Dendritic cell treated with granulocyte-macrophage colony-stimulating factor and Interleukin-4, amounts not matched to agents 40 ng/mL and 50 ng/mL, for 4 days (primary cell): ENCODE measurements around the gene MRTFA.

Experiments
- H3K27ac Mint-ChIP-seq: one replicate; pipeline ENCODE4 v1.8.0; 2022; ENCODE audit warnings: mild to moderate bottlenecking, mixed read lengths
- H3K27me3 Mint-ChIP-seq: one replicate; pipeline ENCODE4 v1.8.0; 2022; ENCODE audit warnings: mild to moderate bottlenecking, mixed read lengths
- H3K36me3 Mint-ChIP-seq: one replicate; pipeline ENCODE4 v1.8.0; 2022; ENCODE audit warnings: low read depth, mixed read lengths
- H3K4me1 Mint-ChIP-seq: one replicate; pipeline ENCODE4 v1.8.0; 2022; ENCODE audit warnings: low read depth, mixed read lengths
- H3K4me3 Mint-ChIP-seq: one replicate; pipeline ENCODE4 v1.8.0; 2022; ENCODE audit warnings: mild to moderate bottlenecking, moderate library complexity, mixed read lengths
- H3K9me3 Mint-ChIP-seq: one replicate; pipeline ENCODE4 v1.8.0; 2022; ENCODE audit warnings: mixed read lengths
- intact Hi-C: fragments of 100-400 bp; cut with micrococcal nuclease; formaldehyde crosslinking; loops from one replicate; pipeline ENCODE4 v1.15.0; 2022

MRTFA gene

DNA sequence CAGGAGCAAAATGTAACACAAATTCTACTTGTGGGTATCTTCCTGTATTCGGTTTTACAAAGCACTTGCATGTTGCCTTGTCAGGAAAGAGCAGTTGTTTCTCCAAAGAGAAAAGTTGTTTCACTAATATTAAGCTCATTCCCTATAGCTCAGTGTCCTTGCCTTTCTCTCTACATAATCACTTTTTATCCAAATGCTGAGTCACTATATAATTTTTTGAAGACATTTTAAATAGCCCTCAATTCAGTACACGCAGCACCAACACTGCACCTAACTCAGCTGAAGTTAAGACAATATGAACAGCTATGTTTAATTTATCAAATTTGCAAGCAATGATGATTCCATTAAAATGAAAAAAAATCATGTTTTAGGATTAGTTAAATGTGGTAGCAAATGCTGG lies 14.5 kb upstream of the MRTFA start:
- peak overlapping the region; percentile 95 for H3K27ac Mint-ChIP-seq
- no peaks in the 10 kb centered on the region for H3K27me3 Mint-ChIP-seq
- H3K4me3 Mint-ChIP-seq: no peak overlapping the region
- H3K36me3 Mint-ChIP-seq: no peaks in the 10 kb centered on the region
- intact Hi-C loops: no loop called here
- peaks cover 34% of the 10 kb centered on the region for H3K4me1 Mint-ChIP-seq
- no peaks in the 10 kb centered on the region for H3K9me3 Mint-ChIP-seq

DNA sequence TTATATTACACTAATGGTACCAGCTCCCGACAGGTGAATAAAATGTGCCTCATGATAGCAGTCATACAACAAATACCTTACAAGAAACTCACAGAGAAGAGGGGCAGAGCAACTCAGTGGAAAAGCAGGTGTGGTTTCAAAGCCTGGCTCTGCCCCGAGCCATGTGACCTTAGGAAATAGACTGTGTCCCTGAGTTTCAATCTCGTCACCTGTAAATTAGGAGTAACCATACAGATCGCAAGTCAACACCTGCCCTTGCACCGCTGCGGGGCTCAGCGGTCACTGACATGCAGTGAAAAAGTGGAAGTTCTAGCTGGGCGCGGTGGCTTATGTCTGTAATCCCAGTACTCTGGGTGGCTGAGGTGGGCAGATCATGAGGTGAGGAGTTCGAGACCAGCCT lies 11.9 kb upstream of the MRTFA start:
- Mint-ChIP-seq H3K9me3 (no peaks in the 10 kb centered on the region), H3K27me3 (no peaks in the 10 kb centered on the region), H3K27ac (no peak overlapping the region), H3K4me1 (peaks cover 27% of the 10 kb centered on the region), H3K4me3 (no peak overlapping the region), H3K36me3 (no peaks in the 10 kb centered on the region)
- intact Hi-C loops: no loop called here

DNA sequence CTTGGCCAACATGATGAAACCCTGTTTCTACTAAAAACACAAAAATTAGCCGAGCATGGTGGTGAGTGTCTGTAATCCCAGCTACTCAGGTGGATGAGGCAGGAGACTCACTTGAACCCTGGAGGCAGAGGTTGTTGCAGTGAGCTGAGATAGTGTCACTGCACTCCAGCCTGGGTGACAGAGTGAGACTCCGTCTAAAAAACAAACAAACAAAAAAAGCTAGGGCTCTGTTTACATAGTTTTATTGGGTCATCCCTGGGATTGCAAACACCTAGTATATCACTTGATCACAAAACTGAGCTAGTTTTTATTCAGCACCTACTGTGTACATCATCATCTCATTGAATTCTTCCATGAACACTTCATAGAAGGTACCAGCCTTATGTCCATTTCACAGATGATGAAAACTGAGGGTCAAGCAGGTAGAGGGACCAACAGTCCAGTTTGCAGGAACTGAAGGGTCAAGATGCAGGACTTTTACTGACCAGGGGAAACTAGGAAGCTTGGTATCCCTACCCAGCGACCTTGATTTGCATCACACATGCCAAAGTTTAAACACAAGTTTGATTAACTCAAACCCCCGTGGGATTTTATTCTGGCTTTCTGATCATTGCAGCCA lies 9.2 kb upstream of the MRTFA start:
- Mint-ChIP-seq H3K4me1 (peaks cover 6% of the 10 kb centered on the region), H3K9me3 (no peaks in the 10 kb centered on the region), H3K27me3 (no peaks in the 10 kb centered on the region), H3K36me3 (no peaks in the 10 kb centered on the region), H3K27ac (no peak overlapping the region), H3K4me3 (no peak overlapping the region)
- intact Hi-C loops: loop anchor here (1.0 kb wide), 1 partner anchor 120 kb away; no protein-coding TSS in a partner anchor

DNA sequence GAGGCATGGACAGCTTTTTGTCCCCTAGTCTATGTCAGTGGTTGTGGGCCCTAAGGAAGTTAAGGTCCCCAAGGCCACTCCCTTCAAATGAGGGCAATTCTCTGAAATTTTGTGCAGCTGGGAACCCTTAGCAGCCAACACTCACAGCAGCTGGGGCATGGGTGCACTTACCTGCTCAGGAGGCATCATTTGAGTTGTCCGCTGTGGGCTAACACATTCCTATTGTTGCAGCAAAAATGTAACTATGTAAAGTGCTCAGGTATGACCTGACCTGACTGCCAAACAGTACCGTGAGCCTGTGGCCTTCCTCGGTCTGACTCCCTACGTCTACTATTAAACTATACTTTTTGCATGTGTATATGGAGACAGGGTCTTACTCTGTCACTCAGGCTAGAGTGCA lies 5.8 kb upstream of the MRTFA start:
- Mint-ChIP-seq H3K36me3 (no peaks in the 10 kb centered on the region), H3K4me3 (no peak overlapping the region), H3K4me1 (peaks cover 12% of the 10 kb centered on the region), H3K27ac (no peak overlapping the region), H3K27me3 (no peaks in the 10 kb centered on the region), H3K9me3 (no peaks in the 10 kb centered on the region)
- intact Hi-C loops: no loop called here

DNA sequence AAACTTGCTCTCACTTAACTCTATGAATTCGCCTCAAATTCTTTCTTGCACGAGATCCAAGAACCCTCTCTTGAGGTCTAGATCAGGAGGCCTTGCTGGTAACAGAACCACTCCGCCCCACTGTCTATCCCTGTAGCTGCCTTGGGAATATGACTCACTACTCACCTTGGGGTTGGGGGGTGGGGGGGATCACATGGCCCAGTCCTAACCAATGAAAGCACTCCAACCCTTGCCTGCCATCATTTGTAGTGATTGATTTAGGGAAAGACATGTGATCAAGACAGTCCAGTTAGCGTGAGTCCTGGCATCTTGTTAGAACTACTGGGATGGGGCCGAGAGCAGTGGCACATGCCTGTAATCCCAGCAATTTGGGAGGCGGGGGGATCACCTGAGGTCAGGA lies 4.8 kb upstream of the MRTFA start:
- no peaks in the 10 kb centered on the region for H3K36me3 Mint-ChIP-seq
- H3K9me3 Mint-ChIP-seq: no peaks in the 10 kb centered on the region
- intact Hi-C loops: no loop called here
- no peak overlapping the region for H3K27ac Mint-ChIP-seq
- H3K27me3 Mint-ChIP-seq: no peaks in the 10 kb centered on the region
- H3K4me3 Mint-ChIP-seq: no peak overlapping the region
- H3K4me1 Mint-ChIP-seq: peaks cover 12% of the 10 kb centered on the region

DNA sequence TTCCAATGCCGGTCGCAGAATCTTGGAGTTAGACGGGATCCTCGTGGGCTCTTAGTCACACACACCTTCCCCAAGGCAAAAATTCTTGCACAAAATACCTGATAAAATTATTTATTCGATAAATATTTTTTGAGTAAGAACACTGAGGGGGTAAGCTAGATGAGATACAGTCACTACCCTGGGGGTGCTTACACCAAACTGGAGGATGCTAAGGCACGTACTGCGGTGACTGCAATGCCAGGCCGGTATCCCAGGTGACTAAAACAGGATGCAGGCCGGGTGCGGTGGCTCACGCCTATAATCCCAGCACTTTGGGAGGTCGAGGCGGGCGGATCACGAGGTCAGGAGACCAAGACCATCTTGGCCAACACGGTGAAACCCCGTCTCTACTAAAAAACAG lies 1.7 kb upstream of the MRTFA start:
- Mint-ChIP-seq H3K4me1 (peaks cover 27% of the 10 kb centered on the region), H3K27ac (peak overlapping the region; percentile 32), H3K9me3 (no peaks in the 10 kb centered on the region), H3K27me3 (no peaks in the 10 kb centered on the region), H3K4me3 (no peak overlapping the region), H3K36me3 (no peaks in the 10 kb centered on the region)
- intact Hi-C loops: loop anchor here (10.0 kb wide), 1 partner anchor 203 kb away; no protein-coding TSS in a partner anchor

DNA sequence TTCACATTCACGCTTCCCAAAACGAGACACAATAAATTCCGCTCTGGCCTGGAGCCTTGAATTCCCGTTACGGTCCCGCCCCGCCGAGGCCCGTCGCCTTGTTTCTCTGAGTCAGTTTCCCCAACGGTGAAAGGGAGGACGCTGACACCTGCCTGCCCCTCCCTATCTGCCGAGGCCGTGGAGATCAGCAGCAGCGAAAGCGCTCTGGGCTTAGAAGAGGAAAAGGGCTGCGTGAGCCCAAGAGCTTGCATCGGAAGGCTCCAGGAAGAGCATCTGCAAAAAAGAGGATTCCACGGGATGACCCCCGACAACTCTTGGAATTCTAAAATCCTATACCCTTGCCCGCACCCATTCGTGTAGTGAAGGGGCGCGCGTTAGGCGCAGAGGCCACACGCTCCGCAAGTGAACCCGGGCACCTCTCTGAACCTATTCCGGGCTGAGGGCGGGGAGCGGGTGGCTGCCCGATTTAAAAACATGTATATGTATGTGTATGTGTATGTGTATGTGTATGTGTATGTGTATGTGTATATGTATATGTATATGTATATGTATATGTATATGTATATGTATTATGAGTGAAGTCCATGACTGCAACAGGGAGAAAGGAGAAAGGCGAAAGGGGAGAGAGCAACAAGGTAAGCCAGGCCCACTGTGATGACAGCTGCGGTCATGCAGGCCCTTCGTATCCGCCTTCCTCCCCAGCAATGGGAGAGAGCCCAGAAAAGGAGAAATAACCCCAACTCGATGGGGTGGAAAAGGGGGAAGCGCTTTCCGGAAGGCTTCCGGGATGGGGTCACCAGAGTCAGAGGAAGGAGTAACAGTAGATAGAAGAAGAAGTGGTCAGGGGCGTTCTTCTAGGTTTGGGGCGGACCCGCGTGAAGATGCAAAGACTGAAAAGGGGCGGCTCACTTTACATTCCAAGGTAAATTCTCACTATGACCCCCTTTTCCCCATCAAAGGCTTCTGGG lies 948 bp upstream of the MRTFA start:
- intact Hi-C loops: loop anchor here (10.0 kb wide), 1 partner anchor 203 kb away; no protein-coding TSS in a partner anchor
- peak overlapping the region; percentile 85 for H3K4me3 Mint-ChIP-seq
- no peaks in the 10 kb centered on the region for H3K36me3 Mint-ChIP-seq
- H3K4me1 Mint-ChIP-seq: peaks cover 34% of the 10 kb centered on the region
- H3K27me3 Mint-ChIP-seq: no peaks in the 10 kb centered on the region
- H3K9me3 Mint-ChIP-seq: no peaks in the 10 kb centered on the region
- peak overlapping the region; percentile 95 for H3K27ac Mint-ChIP-seq

DNA sequence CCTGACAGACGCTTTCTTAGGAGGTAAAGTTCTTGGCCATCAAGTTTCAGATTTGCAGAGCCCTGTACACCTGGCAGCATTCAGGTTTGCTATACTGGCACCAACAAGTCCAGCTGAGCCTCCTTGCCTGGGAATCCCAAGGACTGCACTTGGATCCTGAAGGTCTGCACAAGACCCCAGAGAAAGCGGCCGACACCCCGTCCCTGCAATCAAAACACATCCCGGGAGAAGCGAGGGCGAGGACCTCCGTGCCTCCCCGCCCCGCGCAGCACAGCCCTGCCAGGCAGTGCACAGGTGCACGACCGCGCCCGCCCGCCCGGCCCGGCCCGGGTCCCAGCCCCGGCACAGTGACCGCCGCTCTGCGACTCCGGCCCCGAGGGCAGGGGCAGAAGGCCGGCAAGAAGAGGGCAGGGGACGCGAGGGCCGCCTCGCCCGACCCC lies 559 bp downstream of the MRTFA start:
- Mint-ChIP-seq H3K4me3 (peak overlapping the region; percentile 85), H3K4me1 (peaks cover 49% of the 10 kb centered on the region), H3K27me3 (no peaks in the 10 kb centered on the region), H3K27ac (peak overlapping the region; percentile 95), H3K36me3 (no peaks in the 10 kb centered on the region), H3K9me3 (no peaks in the 10 kb centered on the region)
- intact Hi-C loops: loop anchor here (10.0 kb wide), 1 partner anchor 201 kb away; no protein-coding TSS in a partner anchor

DNA sequence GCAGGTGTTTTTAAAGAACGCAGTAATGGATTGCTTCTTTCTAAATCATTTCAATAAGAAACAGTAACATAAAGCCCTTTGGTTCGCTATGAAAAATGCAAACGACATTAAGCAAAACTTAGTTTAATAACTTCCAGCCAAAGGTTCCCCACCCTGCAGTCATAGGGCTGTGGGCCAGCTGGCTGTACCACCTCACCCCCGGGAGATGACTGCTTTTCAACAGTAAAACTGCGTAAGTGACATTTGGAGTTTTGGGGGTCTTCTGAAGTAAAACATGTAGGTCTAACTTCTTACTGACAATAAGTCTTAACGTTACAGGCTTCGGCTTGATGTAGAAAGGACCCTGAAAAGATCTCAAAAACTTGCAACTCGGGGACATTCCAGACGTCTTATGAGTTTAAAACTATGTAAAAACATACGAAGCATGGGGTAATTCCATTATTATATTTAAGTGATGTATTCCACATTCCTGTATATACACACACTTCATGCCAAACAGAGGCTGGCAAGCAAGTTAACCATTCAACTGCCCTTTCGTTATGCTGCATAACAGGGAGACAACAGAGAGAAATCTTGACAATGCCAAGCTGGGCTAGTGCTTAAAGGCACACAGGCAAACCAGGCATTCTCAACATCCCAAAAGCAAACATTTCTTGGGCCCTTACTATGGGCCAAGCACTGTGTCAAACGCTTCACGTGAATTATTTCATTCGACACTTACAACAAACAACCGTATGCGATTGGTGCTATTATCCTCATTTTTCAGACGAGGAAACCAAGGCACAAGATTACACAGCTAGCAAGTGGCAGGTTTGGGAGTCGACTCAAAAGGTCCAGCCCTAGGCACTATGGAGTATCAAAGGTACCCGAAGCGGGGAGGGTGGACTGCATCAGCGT lies 1.2 kb downstream of the MRTFA start:
- Mint-ChIP-seq H3K36me3 (no peaks in the 10 kb centered on the region), H3K4me3 (peak overlapping the region; percentile 85), H3K9me3 (no peaks in the 10 kb centered on the region), H3K27ac (peak overlapping the region; percentile 95), H3K4me1 (peaks cover 51% of the 10 kb centered on the region), H3K27me3 (no peaks in the 10 kb centered on the region)
- intact Hi-C loops: loop anchor here (10.0 kb wide), 1 partner anchor 200 kb away; no protein-coding TSS in a partner anchor

DNA sequence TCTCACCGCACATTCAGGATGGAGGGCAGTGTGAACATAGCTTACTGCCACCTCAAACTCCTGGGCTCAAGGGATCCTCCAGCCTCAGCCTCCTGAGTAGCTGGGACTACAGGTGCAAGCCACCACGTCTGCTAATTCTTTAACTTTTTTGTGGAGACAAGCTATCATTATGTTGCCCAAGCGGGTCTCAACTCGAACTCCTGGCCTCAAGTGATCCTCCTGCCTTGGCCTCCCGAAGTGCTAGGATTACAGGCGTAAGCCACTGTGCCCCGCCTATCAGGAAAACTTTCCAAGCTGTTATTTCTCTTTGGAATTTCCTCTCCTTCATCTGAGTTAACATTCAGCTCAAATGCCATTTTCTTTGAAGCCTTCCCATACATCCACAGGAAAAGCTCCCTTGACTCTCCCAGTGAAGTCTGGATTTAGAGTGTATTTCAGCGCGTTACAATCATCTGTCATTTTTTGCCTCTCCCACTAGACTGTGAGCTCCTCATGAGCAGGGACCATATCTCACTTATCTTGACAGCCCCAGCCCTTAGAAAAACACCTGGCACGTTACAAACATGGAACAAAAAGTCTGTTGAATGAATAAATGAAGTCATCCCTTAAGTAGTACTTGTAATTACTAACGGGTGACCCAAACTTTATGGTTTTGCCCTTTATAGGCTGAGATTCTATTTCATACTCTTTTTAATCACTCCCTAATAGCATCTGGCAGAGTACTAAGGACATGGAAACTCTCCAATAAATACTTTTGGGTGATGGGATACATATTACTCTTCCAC lies 2.2 kb downstream of the MRTFA start:
- no peaks in the 10 kb centered on the region for H3K36me3 Mint-ChIP-seq
- peaks cover 51% of the 10 kb centered on the region for H3K4me1 Mint-ChIP-seq
- no peak overlapping the region for H3K4me3 Mint-ChIP-seq
- no peaks in the 10 kb centered on the region for H3K9me3 Mint-ChIP-seq
- intact Hi-C loops: loop anchor here (10.0 kb wide), 1 partner anchor 200 kb away; no protein-coding TSS in a partner anchor
- no peak overlapping the region for H3K27ac Mint-ChIP-seq
- no peaks in the 10 kb centered on the region for H3K27me3 Mint-ChIP-seq

DNA sequence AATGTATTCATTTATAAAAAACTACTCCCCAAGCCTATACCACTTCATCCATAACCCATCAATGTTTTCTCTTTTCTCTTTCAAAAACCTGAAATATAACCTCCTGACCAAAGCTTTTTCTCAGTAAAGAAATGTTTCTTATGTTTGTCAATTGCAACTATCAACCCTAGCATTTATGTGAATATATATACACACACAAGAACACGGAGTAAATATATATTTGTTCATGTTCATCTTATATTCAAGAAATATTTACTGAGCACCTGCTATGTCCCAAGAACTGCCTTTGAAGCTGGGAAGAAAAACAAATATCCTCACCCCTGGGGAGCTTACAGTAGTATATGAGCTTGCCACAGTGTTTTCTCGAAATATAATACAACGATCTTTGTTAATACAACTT lies 3.5 kb downstream of the MRTFA start:
- H3K4me1 Mint-ChIP-seq: peaks cover 62% of the 10 kb centered on the region

DNA sequence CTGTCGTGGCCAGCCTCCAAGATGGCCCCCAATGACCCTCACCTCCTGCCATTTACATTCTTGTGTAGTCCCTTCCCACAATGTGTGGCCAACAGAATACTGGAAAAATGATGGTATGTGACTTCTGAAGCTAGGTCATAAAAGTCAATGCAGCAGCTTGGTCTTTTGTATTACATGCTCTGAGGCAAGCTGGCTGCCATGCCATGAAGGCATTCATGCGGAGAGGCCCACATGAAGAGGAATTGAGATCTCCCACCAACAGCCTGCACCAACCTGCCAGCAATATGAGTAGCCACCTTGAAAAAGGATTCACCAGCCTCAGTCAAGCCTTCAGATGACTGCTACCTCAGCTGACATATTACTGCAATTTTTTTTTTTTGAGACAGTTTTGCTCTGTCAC lies 4.6 kb downstream of the MRTFA start:
- no peaks in the 10 kb centered on the region for H3K9me3 Mint-ChIP-seq
- H3K4me1 Mint-ChIP-seq: peaks cover 67% of the 10 kb centered on the region
- no peak overlapping the region for H3K27ac Mint-ChIP-seq
- H3K27me3 Mint-ChIP-seq: no peaks in the 10 kb centered on the region
- no peak overlapping the region for H3K4me3 Mint-ChIP-seq
- no peaks in the 10 kb centered on the region for H3K36me3 Mint-ChIP-seq
- intact Hi-C loops: loop anchor here (10.0 kb wide), 1 partner anchor 197 kb away; no protein-coding TSS in a partner anchor

More for the DNA sequence above, 3.5 kb downstream of the MRTFA start:
- H3K9me3 Mint-ChIP-seq: no peaks in the 10 kb centered on the region
- H3K27me3 Mint-ChIP-seq: no peaks in the 10 kb centered on the region
- no peaks in the 10 kb centered on the region for H3K36me3 Mint-ChIP-seq
- no peak overlapping the region for H3K4me3 Mint-ChIP-seq
- intact Hi-C loops: loop anchor here (10.0 kb wide), 1 partner anchor 198 kb away; no protein-coding TSS in a partner anchor
- no peak overlapping the region for H3K27ac Mint-ChIP-seq
